H1 (cell line): ENCODE data around the gene TOR4A.
A peak's percentile ranks its signal among the peaks of the same experiment; 100 is the strongest.

Experiments
- BACH1 ChIP-seq: IDR thresholded peaks from 2 replicates; pipeline ENCODE4 v1.6.1; 2012; ENCODE audit warnings: low read length, improper control_type of control experiment
- CEBPB ChIP-seq: IDR thresholded peaks from 2 replicates; pipeline ENCODE4 v1.6.1; 2012; ENCODE audit warnings: low read depth, low read length
- CHD2 ChIP-seq: IDR thresholded peaks from 2 replicates; pipeline ENCODE4 v1.6.1; 2012; ENCODE audit warnings: low read length, improper control_type of control experiment
- CREB1 ChIP-seq: IDR thresholded peaks from 2 replicates; pipeline ENCODE4 v1.6.1; 2012; ENCODE audit warnings: inconsistent platforms
- CTCF ChIP-seq, 3 experiments: IDR thresholded peaks; 1 replicate in 2 of 3; 2 replicates in 1 of 3; pipeline versions ENCODE4 v1.5.1 to v1.6.1; 2011; ENCODE audit warnings: low read length in 3 of 3, mild to moderate bottlenecking in 3 of 3, inconsistent platforms in 2 of 3, low read depth in 1 of 3, moderate library complexity in 1 of 3; ENCODE audit not compliant: insufficient read depth in 1 of 3; ENCODE audit errors: control extremely low read depth in 1 of 3
- EP300 ChIP-seq, 2 experiments: IDR thresholded peaks; 1 replicate in 1 of 2; 2 replicates in 1 of 2; pipeline ENCODE4 v1.6.1; 2011 to 2012; ENCODE audit warnings: low read depth in 2 of 2, low read length in 2 of 2, mild to moderate bottlenecking in 2 of 2, borderline replicate concordance in 1 of 2, inconsistent platforms in 1 of 2, moderate library complexity in 1 of 2
- EZH2 ChIP-seq: fragments of 200-600 bp; sonication (generic); IDR thresholded peaks from 2 replicates; pipeline ENCODE4 v1.7.1; 2012; ENCODE audit warnings: low read depth, mild to moderate bottlenecking, moderate library complexity, low read length, inconsistent platforms; ENCODE audit not compliant: severe bottlenecking
- NANOG ChIP-seq: IDR thresholded peaks from 2 replicates; pipeline ENCODE4 v1.6.1; 2011; ENCODE audit warnings: low read length, low read depth, mild to moderate bottlenecking, inconsistent platforms; ENCODE audit not compliant: insufficient read depth, poor library complexity, severe bottlenecking
- PHF8 ChIP-seq: fragments of 200-600 bp; sonication (generic); conservative IDR thresholded peaks from 2 replicates; pipeline ENCODE4 v1.7.1; 2012; ENCODE audit warnings: low read depth, mild to moderate bottlenecking, inconsistent platforms, low read length, moderate library complexity
- POLR2A ChIP-seq, 2 experiments: IDR thresholded peaks; 1 replicate in 1 of 2; 2 replicates in 1 of 2; pipeline ENCODE4 v1.6.1; 2011; ENCODE audit warnings: low read depth in 2 of 2, low read length in 2 of 2, mild to moderate bottlenecking in 2 of 2; ENCODE audit errors: control extremely low read depth in 1 of 2
- POLR2AphosphoS5 ChIP-seq: IDR thresholded peaks from 2 replicates; pipeline ENCODE4 v1.6.1; 2011; ENCODE audit warnings: low read depth, low read length
- SIX5 ChIP-seq: IDR thresholded peaks from 2 replicates; pipeline ENCODE4 v1.6.1; 2011; ENCODE audit warnings: mild to moderate bottlenecking, low read depth, low read length
- SP1 ChIP-seq: IDR thresholded peaks from 2 replicates; pipeline ENCODE4 v1.6.1; 2011; ENCODE audit warnings: low read depth, low read length

- 0 out of 2 replicates have a peak, but pooled peaks have one; percentile 3 for TF ChIP-seq PHF8
- no peak for TF ChIP-seq CTCF (IDR thresholded peaks at IDR 0.05; ENCODE audit: control extremely low read depth in 1 of 3, insufficient read depth in 1 of 3, low read depth in 1 of 3, low read length in 3 of 3)
- TF ChIP-seq EP300 (IDR thresholded peaks at IDR 0.05; ENCODE audit: borderline replicate concordance in 1 of 2, low read depth in 2 of 2, low read length in 2 of 2) = no peak
- TF ChIP-seq NANOG = no peak
- no peak for TF ChIP-seq POLR2A (IDR thresholded peaks at IDR 0.05; ENCODE audit: control extremely low read depth in 1 of 2, low read depth in 2 of 2, low read length in 2 of 2)
- no peak for TF ChIP-seq SIX5
- TF ChIP-seq POLR2AphosphoS5 = no peak
- TF ChIP-seq SP1 = no peak
- no peak for TF ChIP-seq BACH1
- no peak for TF ChIP-seq CHD2
- TF ChIP-seq EZH2 = peak; percentile 31
- TF ChIP-seq CEBPB = no peak
- TF ChIP-seq CREB1 = no peak
Measured at GRCh38 chr9:137295849-137296669, 18.5 kb downstream of the TOR4A start.
